ENCODE data around the gene ISYNA1.

ISYNA1 gene

DNA sequence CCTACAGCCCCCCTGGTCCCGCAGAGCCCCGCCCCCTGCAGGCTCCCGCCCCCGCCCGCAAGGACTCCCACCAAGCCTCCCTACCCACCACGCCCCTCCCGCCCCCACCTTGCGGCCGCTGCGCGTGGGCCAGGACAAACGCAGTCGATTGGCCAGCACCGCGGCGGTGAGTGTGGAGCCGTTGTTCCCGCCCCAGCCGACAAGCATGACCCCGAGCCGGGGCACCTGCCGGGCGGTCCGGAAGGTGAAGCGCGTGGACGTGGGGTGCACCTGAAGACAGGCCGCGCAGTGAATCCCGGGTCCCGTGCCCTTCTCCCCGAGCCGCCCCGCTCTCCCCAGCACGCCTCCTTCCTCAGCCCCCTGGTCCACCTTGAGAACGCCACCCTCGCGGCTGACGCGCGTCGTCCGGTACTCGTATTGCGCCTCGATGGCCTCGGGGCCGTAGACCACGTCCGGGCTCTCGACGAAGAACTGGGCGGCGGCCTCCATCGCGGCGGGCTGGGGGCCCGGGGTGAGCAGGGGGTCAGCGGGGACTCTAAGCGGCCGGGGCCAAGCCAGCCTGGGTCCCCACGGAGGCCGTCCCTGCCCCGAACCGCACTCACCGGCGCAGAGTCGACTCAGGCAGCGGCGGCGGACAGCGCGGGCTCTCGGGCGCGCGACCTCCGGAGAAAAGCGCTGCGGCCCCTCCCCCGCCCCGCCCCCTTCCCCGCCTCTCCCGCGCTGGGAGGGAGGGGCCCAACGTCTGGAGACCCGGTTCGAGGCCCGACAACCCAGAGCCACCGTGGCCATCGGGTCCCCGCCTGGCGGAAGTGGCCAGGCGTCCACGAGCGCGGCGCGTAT is at the start of gene ISYNA1:
Gene ISYNA1 (minus strand): TSS at position 643 of the 840 bp plus-strand sequence. CDS start 154 bp downstream, at position 489.
- no peak for DNase-seq (ENCODE audit: low read depth)

GRCh38 chr19:18486746-18487145 is 48.8 kb upstream of the ISYNA1 start:
- no peak for DNase-seq (ENCODE audit: low read depth)

GRCh38 chr19:18484992-18485391 is 47.1 kb upstream of the ISYNA1 start:
- DNase-seq (ENCODE audit: low read depth) = no peak

GRCh38 chr19:18483119-18483890 is 45.4 kb upstream of the ISYNA1 start:
- DNase-seq (ENCODE audit: low read depth) = no peak

- DNase-seq (ENCODE audit: low read depth) = no peak
Measured at GRCh38 chr19:18481505-18482222, 43.7 kb upstream of the ISYNA1 start.

GRCh38 chr19:18480006-18480691 is 42.2 kb upstream of the ISYNA1 start:
- no peak for DNase-seq (ENCODE audit: low read depth)

DNA sequence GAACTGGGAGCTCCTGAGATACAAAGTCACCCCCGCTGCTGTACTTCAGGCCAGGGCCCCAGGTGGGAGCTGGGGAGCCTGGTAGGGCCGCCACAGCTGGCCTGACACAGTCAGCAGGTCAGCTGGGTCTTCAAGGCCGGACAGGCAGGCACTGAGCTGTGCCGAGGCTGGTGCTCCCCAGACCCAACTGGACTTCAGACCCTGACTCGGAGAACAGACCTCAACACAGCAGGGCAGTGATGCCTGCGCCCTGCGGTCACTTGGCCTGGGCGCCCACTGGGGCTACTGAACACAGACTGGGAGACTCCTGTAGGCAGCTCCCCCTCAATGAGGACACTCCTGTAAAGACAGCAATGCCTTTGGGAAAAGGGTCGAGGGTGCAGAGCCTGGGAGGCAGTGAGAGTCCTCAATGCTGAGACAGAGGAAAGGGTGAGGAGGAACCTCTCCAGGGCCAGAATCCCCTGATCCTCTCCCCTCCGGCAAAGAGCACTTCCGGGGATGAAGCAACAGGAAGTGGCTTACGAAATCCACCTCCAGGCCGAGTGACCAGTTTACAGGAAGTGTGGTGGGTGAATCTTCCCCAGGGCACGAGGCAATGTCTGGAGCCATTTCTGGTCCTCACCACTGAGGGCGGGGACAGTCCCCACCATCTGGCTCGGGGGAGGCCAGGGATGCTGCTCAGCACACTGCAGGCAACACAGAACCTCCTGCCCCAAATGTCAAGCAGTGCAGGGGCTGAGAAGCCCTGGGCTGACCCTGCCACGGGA is 40.8 kb upstream of the ISYNA1 start:
- peak; percentile 33 for DNase-seq (ENCODE audit: low read depth)

GRCh38 chr19:18477974-18478373 is 40.0 kb upstream of the ISYNA1 start:
- no peak for DNase-seq (ENCODE audit: low read depth)

GRCh38 chr19:18477042-18477779 is 39.3 kb upstream of the ISYNA1 start:
- DNase-seq (ENCODE audit: low read depth) = no peak

DNA sequence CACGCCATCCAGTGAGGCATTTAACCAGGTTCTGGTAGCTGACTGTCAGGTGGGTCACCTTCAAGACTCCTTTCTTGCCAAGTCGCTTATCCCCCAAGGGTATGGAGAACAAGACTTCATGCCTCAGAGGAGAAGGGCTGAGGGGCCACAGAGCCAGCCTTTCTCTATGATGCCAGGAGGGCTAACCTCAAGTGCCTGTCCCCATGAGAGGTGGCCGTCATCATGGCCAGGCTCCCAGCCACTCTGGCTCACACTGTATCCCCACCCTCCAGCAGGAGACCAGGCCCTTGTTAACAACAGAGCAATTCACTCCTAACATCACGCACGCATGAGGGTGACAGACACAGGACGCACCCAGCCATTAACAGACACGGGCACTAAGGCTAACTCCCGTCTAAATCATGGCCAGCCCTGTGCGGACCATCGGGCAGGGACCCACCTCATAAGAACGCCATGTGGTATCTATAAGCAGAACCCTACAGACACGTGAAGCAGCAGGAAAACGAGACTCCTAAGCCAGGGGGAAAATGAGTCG is 38.6 kb upstream of the ISYNA1 start:
- DNase-seq (ENCODE audit: low read depth) = no peak

GRCh38 chr19:18475762-18476331 is 37.9 kb upstream of the ISYNA1 start:
- DNase-seq (ENCODE audit: low read depth) = no peak

- no peak for DNase-seq (ENCODE audit: low read depth)
Measured at GRCh38 chr19:18475004-18475453, 37.1 kb upstream of the ISYNA1 start.

- DNase-seq (ENCODE audit: low read depth) = no peak
Measured at GRCh38 chr19:18474366-18474887, 36.5 kb upstream of the ISYNA1 start.

DNA sequence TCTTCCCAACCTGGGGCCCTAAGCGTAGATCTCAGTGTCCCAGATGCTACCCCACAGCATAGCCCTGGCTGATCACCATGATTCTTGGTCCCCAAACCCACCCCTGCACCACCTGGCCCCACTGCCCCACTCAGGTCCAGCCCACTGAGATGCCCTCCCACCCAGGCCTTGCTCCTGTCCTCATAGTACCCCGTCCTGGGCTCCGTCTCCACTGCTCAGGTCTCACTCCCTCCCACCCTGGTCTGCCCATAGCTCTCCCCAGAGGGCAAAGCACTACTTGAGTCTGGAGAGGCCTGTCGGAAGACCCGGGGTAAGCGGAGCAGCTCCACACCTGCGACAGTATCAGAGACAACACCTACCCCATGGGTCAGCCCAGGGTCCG is 35.8 kb upstream of the ISYNA1 start:
- no peak for DNase-seq (ENCODE audit: low read depth)

DNA sequence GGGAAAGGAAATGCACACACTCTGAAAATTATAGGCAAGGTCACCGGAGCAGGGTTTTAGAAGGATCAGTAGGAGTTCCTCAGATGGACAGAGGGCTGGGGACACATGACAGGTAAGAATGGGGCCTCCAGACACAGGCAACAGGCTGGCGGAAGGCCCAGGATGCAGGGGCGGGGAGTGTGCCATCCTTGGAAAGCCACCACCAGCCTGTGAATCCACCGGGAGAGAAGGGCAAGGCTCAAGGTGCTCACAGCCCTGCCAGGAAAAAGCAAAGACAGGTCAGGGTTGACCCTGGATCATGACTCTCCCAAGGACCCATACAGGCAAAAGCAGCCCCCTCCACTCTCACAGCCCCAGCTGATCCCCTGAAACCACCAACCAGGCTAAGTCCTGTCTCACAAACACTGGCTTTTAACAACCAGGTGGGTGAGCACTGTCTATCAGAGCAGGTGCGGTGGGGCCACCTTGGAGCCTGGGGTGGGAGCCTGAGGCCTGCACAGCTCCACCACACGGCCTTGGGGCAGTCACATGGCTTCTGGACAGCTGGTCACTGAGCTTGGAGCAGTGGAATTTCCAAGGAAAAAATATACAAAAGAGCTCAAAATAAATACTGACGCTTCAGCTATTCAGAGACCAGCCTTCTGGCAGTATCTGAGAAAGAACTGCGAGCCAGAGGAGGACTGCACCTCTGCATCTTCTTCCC is 35.2 kb upstream of the ISYNA1 start:
- no peak for DNase-seq (ENCODE audit: low read depth)

GRCh38 chr19:18470787-18471186 is 32.9 kb upstream of the ISYNA1 start:
- no peak for DNase-seq (ENCODE audit: low read depth)

DNA sequence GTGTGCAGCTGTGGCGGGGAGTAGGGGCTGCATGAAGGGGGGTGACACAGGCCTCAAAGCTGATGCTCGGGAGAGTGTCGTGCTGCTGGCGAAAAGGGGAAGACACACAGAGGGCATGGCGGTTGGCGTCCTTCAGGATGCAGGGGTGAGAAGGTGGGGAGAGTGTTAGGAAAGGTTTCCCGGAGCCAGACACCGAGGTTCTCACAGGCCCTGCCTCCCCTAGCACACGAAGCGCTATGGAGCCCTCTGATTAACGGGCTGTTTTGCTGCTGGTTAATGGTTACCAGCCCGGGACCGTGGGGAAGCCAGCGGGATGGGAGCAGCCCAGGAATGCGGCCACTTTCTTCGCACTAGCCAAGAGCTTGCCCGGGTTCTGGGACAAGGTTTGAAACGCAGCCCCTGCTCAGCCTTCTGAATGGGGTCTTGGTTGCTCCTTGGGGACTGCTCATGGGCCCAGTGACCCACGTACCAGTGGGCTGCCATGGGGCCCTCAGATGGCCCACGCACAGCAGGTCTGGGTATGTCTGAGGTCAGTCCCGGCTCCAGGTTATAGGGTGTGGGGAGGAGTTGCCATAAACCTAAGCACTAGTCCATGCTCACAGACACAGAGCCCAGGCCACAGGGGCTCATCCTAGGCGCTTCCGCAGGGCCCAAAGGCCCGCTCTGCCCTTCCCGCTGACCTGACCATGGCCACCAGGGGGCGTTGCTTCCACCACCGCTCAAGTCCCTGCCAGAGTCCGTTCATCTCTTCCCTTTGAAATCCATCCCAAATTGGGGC is 31.3 kb upstream of the ISYNA1 start:
- peak; percentile 41 for DNase-seq (ENCODE audit: low read depth)

- DNase-seq (ENCODE audit: low read depth) = no peak
Measured at GRCh38 chr19:18468517-18468916, 30.6 kb upstream of the ISYNA1 start.

Data from stimulated activated CD8-positive, alpha-beta memory T cell treated with anti-CD3 and anti-CD28 coated beads, Interleukin-7, amount 100 ng/mL, for 24 hours (primary cell).